PFSK-1 (cell line): Measurements from ENCODE around the gene PROM1. TPM values are rescaled to one million over a fixed set of nuclear protein-coding genes. Genes with fewer than 3 reads are reported as not detected.

Experiments
- FOXP2 ChIP-seq: optimal IDR thresholded peaks from 2 replicates; pipeline ENCODE3; 2011; ENCODE audit warnings: borderline replicate concordance, control low read depth, inconsistent platforms; ENCODE audit not compliant: insufficient read depth; ENCODE audit errors: extremely low read length, extremely low read depth
- POLR2AphosphoS5 ChIP-seq: IDR thresholded peaks from 2 replicates; pipeline ENCODE4 v1.6.1; 2012; ENCODE audit warnings: low read depth, mild to moderate bottlenecking, control low read depth, low read length, moderate library complexity
- REST ChIP-seq, 2 experiments: IDR thresholded peaks; 2 replicates each; pipeline versions ENCODE4 v1.6.1 to v1.8.0; 2011 to 2012; ENCODE audit warnings: low read depth in 2 of 2, low read length in 2 of 2, control low read depth in 1 of 2, inconsistent platforms in 1 of 2, mild to moderate bottlenecking in 1 of 2, moderate library complexity in 1 of 2; ENCODE audit not compliant: insufficient read depth in 1 of 2
- SIN3A ChIP-seq: IDR thresholded peaks from 2 replicates; pipeline ENCODE4 v1.6.1; 2012; ENCODE audit warnings: mild to moderate bottlenecking, low read length, moderate library complexity, borderline replicate concordance; ENCODE audit not compliant: insufficient read depth
- TAF1 ChIP-seq: IDR thresholded peaks from 2 replicates; pipeline ENCODE4 v1.6.1; 2012; ENCODE audit warnings: low read length, control low read depth, borderline replicate concordance; ENCODE audit not compliant: insufficient read depth
- polyA plus RNA-seq: library from polyadenylated mRNA; unstranded; fragments of >200 nt; gene quantifications from one replicate; pipeline ENCODE4 v1.2.1, GENCODE V29; 2012; ENCODE audit warnings: low read depth, missing spikeins; ENCODE audit not compliant: insufficient read length

PROM1 gene
- polyA plus RNA-seq = not detected

- no peak for TF ChIP-seq SIN3A
- TF ChIP-seq REST (IDR thresholded peaks at IDR 0.05; ENCODE audit: insufficient read depth in 1 of 2, low read depth in 2 of 2, low read length in 2 of 2) = no peak
- no peak for TF ChIP-seq FOXP2
- TF ChIP-seq POLR2AphosphoS5 = no peak
- TF ChIP-seq TAF1 = no peak
Observed at GRCh38 chr4:16083241-16084191, at the start of gene PROM1. Gene PROM1, minus strand, starts transcription at chr4:16084023. Its CDS starts 8,117 bp downstream, at chr4:16075906.

- TF ChIP-seq TAF1 (no peak), FOXP2 (no peak), POLR2AphosphoS5 (no peak), REST (IDR thresholded peaks at IDR 0.05; ENCODE audit: insufficient read depth in 1 of 2, low read depth in 2 of 2, low read length in 2 of 2) (no peak), SIN3A (no peak)
Observed at GRCh38 chr4:16133406-16133805, 49.6 kb upstream of the PROM1 start.

GRCh38 chr4:16131293-16131692, 47.5 kb upstream of the PROM1 start:
- TF ChIP-seq SIN3A (no peak), POLR2AphosphoS5 (no peak), REST (IDR thresholded peaks at IDR 0.05; ENCODE audit: insufficient read depth in 1 of 2, low read depth in 2 of 2, low read length in 2 of 2) (no peak), TAF1 (no peak), FOXP2 (no peak)

- TF ChIP-seq POLR2AphosphoS5 (no peak), TAF1 (no peak), REST (IDR thresholded peaks at IDR 0.05; ENCODE audit: insufficient read depth in 1 of 2, low read depth in 2 of 2, low read length in 2 of 2) (no peak), FOXP2 (no peak), SIN3A (no peak)
Observed at GRCh38 chr4:16129336-16129735, 45.5 kb upstream of the PROM1 start.

GRCh38 chr4:16126714-16127113, 42.9 kb upstream of the PROM1 start:
- TF ChIP-seq REST (IDR thresholded peaks at IDR 0.05; ENCODE audit: insufficient read depth in 1 of 2, low read depth in 2 of 2, low read length in 2 of 2) (no peak), FOXP2 (no peak), TAF1 (no peak), SIN3A (no peak), POLR2AphosphoS5 (no peak)
